ENCODE measurements around the gene ATF2. TPM values are rescaled to one million over a fixed set of nuclear protein-coding genes. Genes with fewer than 3 reads are reported as not detected.

ATF2 gene
- total and polyA plus RNA-seq, 2 donors (not counting 3 experiments of a cell fraction or from before 2014, with no cell fraction given) = 36.3 to 57.1 TPM

GRCh38 chr2:175181877-175182308 lies 13.9 kb upstream of the ATF2 start:
- TF ChIP-seq MYC (IDR thresholded peaks at IDR 0.05; ENCODE audit: low read depth, low read length) = no peak
- TF ChIP-seq POLR2A (IDR thresholded peaks at IDR 0.05; ENCODE audit: low read depth, low read length) = peak; percentile 7
- BruUV-seq (replicated peaks) = no TSS peak

GRCh38 chr2:175181104-175181876 lies 13.3 kb upstream of the ATF2 start, which contains the start of gene ATP5MC3:
Gene ATP5MC3, minus strand, starts transcription at chr2:175181710. Its CDS starts 317 bp downstream, at chr2:175181393.
- Histone ChIP-seq H3K27me3 (ENCODE audit: control insufficient read depth in 2 of 2, insufficient read depth in 2 of 2, low read length in 2 of 2) (no peaks in the 10 kb centered on the region), H3K4me3 (replicated peaks in 1 of 3; ENCODE audit: insufficient read depth in 1 of 3, low read depth in 1 of 3, low read length in 3 of 3) (peak within 1 kb of the TSS; percentile 49 to 74 (median 69)), H3K9me1 (replicated peaks; ENCODE audit: control insufficient read depth, extremely low read depth, insufficient read depth, low read length) (peaks cover 4% of the 10 kb centered on the region), H3K9me3 (replicated peaks; ENCODE audit: control insufficient read depth, insufficient read depth, low read length) (no peaks in the 10 kb centered on the region), H3K4me1 (ENCODE audit: control insufficient read depth, extremely low read depth, insufficient read depth, low read length) (peaks cover 6% of the 10 kb centered on the region), H3K9ac (replicated peaks; ENCODE audit: extremely low read depth, insufficient read depth, low read length) (peak within 1 kb of the TSS; percentile 78), H3K36me3 (ENCODE audit: control insufficient read depth in 2 of 2, extremely low read depth in 1 of 2, insufficient read depth in 2 of 2, low read length in 2 of 2) (peaks cover 5 to 13% of the 10 kb centered on the region in 2 experiments), H3K4me2 (ENCODE audit: insufficient read depth, low read length) (peak within 1 kb of the TSS; percentile 66), H2AFZ (ENCODE audit: low read depth, low read length) (peak within 1 kb of the TSS; percentile 99), H3K27ac (ENCODE audit: insufficient read depth, low read depth, low read length) (peak within 1 kb of the TSS; percentile 48), H4K20me1 (replicated peaks; ENCODE audit: control insufficient read depth, extremely low read depth, insufficient read depth, low read length) (no peaks in the 10 kb centered on the region), H3K79me2 (ENCODE audit: control insufficient read depth, insufficient read depth, low read length) (peaks cover 32% of the 10 kb centered on the region)
- POLR2A ChIA-PET = no interaction called here
- TSS peak; percentile 82 for BruUV-seq (replicated peaks)
- peak in 1 of 2 donors; percentile 25 for TF ChIP-seq CTCF (IDR thresholded peaks at IDR 0.05; ENCODE audit: extremely low read depth in 1 of 2, insufficient read depth in 1 of 2, low read depth in 1 of 2, low read length in 2 of 2)
- no peak for TF ChIP-seq MYC (IDR thresholded peaks at IDR 0.05; ENCODE audit: low read depth, low read length)
- TF ChIP-seq POLR2A (IDR thresholded peaks at IDR 0.05; ENCODE audit: low read depth, low read length) = peak; percentile 66
- TF ChIP-seq POLR2AphosphoS5 (IDR thresholded peaks at IDR 0.05; ENCODE audit: insufficient read depth, low read depth, low read length) = peak; percentile 79
- TF ChIP-seq FOS (IDR thresholded peaks at IDR 0.05; ENCODE audit: borderline replicate concordance, insufficient read depth, low read length) = no peak
- CTCF ChIA-PET = interaction anchor here (1.2 kb wide), 1 partner anchor 10 kb away, joined by 4 read pairs; no protein-coding TSS in a partner anchor
- DNase-seq (ENCODE audit: low read depth, low spot score) = peak; percentile 86
- dilution Hi-C loops (cut with MboI; ENCODE audit: extremely low pct_ligation_motif_present, low sequenced_read_pairs) = no loop called here
- peak; percentile 84 for FAIRE-seq
- intact Hi-C loops (cut with micrococcal nuclease) = loop anchor here (1.0 to 10.0 kb wide), 4 partner anchors 13 to 486 kb away; partner anchors contain the start of gene ATF2

More at GRCh38 chr2:175181877-175182308, 13.9 kb upstream of the ATF2 start:
- Histone ChIP-seq H4K20me1 (replicated peaks; ENCODE audit: control insufficient read depth, extremely low read depth, insufficient read depth, low read length) (no peaks in the 10 kb centered on the region), H3K36me3 (ENCODE audit: control insufficient read depth in 2 of 2, extremely low read depth in 1 of 2, insufficient read depth in 2 of 2, low read length in 2 of 2) (peaks cover 5 to 13% of the 10 kb centered on the region in 2 experiments), H3K27me3 (ENCODE audit: control insufficient read depth in 2 of 2, insufficient read depth in 2 of 2, low read length in 2 of 2) (no peaks in the 10 kb centered on the region), H3K4me2 (ENCODE audit: insufficient read depth, low read length) (peak overlapping the region; percentile 66), H3K9ac (replicated peaks; ENCODE audit: extremely low read depth, insufficient read depth, low read length) (peak overlapping the region; percentile 78), H2AFZ (ENCODE audit: low read depth, low read length) (peak overlapping the region; percentile 99), H3K4me1 (ENCODE audit: control insufficient read depth, extremely low read depth, insufficient read depth, low read length) (peaks cover 6% of the 10 kb centered on the region), H3K9me1 (replicated peaks; ENCODE audit: control insufficient read depth, extremely low read depth, insufficient read depth, low read length) (peaks cover 4% of the 10 kb centered on the region), H3K9me3 (replicated peaks; ENCODE audit: control insufficient read depth, insufficient read depth, low read length) (no peaks in the 10 kb centered on the region), H3K79me2 (ENCODE audit: control insufficient read depth, insufficient read depth, low read length) (peaks cover 32% of the 10 kb centered on the region), H3K4me3 (replicated peaks in 1 of 3; ENCODE audit: insufficient read depth in 1 of 3, low read depth in 1 of 3, low read length in 3 of 3) (peak overlapping the region; percentile 49 to 74 (median 69)), H3K27ac (ENCODE audit: insufficient read depth, low read depth, low read length) (peak overlapping the region; percentile 48)
- dilution Hi-C loops (cut with MboI; ENCODE audit: extremely low pct_ligation_motif_present, low sequenced_read_pairs) = no loop called here
- POLR2A ChIA-PET = no interaction called here
- no peak for DNase-seq (ENCODE audit: low read depth, low spot score)
- CTCF ChIA-PET = no interaction called here
- FAIRE-seq = no peak
- intact Hi-C loops (cut with micrococcal nuclease) = loop anchor here (1.0 to 10.0 kb wide), 4 partner anchors 14 to 487 kb away; partner anchors contain the start of gene ATF2

All from endothelial cell of umbilical vein (primary cell).